Nephron (organoid): ENCODE results near the gene CDC5L.

Experiments
- H3K27ac Mint-ChIP-seq, 3 experiments: 2 replicates each; pipeline ENCODE4 v1.8.0; 2020; ENCODE audit warnings: mixed read lengths in 3 of 3, mild to moderate bottlenecking in 2 of 3, moderate library complexity in 1 of 3
- H3K27me3 Mint-ChIP-seq: 2 replicates; pipeline ENCODE4 v1.8.0; 2021; ENCODE audit warnings: low read depth, mild to moderate bottlenecking, moderate library complexity, mixed read lengths
- H3K36me3 Mint-ChIP-seq: 2 replicates; pipeline ENCODE4 v1.8.0; 2020; ENCODE audit warnings: low read depth, mixed read lengths
- H3K4me1 Mint-ChIP-seq: 2 replicates; pipeline ENCODE4 v1.8.0; 2020; ENCODE audit warnings: mixed read lengths
- H3K4me3 Mint-ChIP-seq, 3 experiments: 2 replicates each; pipeline ENCODE4 v1.8.0; 2020; ENCODE audit warnings: mild to moderate bottlenecking in 3 of 3, mixed read lengths in 3 of 3, moderate library complexity in 2 of 3
- H3K9me3 Mint-ChIP-seq: 2 replicates; pipeline ENCODE4 v1.8.0; 2020; ENCODE audit warnings: mixed read lengths
- TF ChIP-seq, protein P1 (sequence below), 3 experiments: fragments of 200-600 bp; sonication (generic); IDR thresholded peaks; one replicate each; pipeline ENCODE4 v1.5.0; 2021; ENCODE audit warnings: antibody characterized with exemption in 3 of 3; ENCODE audit not compliant: unreplicated experiment in 3 of 3

CDC5L gene

GRCh38 chr6:44478158-44478557 lies 90.7 kb downstream of the CDC5L start:
- H3K9me3 Mint-ChIP-seq, result no peaks in the 10 kb centered on the region
- TF ChIP-seq, protein P1, sequence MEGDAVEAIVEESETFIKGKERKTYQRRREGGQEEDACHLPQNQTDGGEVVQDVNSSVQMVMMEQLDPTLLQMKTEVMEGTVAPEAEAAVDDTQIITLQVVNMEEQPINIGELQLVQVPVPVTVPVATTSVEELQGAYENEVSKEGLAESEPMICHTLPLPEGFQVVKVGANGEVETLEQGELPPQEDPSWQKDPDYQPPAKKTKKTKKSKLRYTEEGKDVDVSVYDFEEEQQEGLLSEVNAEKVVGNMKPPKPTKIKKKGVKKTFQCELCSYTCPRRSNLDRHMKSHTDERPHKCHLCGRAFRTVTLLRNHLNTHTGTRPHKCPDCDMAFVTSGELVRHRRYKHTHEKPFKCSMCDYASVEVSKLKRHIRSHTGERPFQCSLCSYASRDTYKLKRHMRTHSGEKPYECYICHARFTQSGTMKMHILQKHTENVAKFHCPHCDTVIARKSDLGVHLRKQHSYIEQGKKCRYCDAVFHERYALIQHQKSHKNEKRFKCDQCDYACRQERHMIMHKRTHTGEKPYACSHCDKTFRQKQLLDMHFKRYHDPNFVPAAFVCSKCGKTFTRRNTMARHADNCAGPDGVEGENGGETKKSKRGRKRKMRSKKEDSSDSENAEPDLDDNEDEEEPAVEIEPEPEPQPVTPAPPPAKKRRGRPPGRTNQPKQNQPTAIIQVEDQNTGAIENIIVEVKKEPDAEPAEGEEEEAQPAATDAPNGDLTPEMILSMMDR (IDR thresholded peaks at IDR 0.05; ENCODE audit: unreplicated experiment in 3 of 3), result no peak
- no peak overlapping the region for H3K27ac Mint-ChIP-seq
- no peaks in the 10 kb centered on the region for H3K36me3 Mint-ChIP-seq
- H3K27me3 Mint-ChIP-seq, result peaks cover 92% of the 10 kb centered on the region
- no peak overlapping the region for H3K4me3 Mint-ChIP-seq
- H3K4me1 Mint-ChIP-seq, result peaks cover 18% of the 10 kb centered on the region

DNA sequence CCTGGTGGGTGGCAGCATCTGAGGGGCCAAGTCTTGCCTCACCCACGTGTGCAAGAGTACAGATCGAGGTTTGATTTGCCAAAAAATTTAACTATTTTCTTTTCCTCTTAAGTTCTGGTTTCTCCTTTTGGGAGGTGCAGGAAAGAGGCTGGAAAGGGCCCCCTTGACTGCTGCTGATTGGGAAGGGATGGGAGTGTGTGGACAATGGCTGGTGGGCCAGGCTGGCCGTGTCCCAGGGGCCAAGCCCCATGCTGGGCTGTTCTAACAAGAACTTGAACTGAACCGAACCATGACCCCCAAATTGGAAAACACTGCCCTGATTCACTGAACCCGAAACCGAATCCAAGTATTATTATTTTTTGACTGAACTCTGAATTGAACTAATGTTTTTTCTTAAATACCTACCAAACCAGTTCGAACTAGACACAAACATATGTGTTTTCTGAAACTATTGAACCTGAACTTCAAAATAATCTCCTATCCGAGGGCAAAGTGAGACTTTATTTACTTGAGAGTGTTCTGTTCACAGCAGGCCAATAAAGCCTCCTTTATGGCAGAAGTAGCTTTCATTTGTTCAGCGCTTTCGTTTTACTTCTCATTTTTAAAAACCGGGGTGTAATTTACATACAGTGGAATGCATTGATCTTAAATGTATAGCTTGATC lies 91.2 kb downstream of the CDC5L start:
- TF ChIP-seq, protein P1 (IDR thresholded peaks at IDR 0.05; ENCODE audit: unreplicated experiment in 3 of 3), result no peak
- Mint-ChIP-seq H3K27ac (no peak overlapping the region), H3K4me3 (no peak overlapping the region), H3K36me3 (no peaks in the 10 kb centered on the region), H3K9me3 (no peaks in the 10 kb centered on the region), H3K27me3 (peaks cover 89% of the 10 kb centered on the region), H3K4me1 (peaks cover 18% of the 10 kb centered on the region)

- peaks cover 88% of the 10 kb centered on the region for H3K27me3 Mint-ChIP-seq
- no peaks in the 10 kb centered on the region for H3K9me3 Mint-ChIP-seq
- TF ChIP-seq, protein P1 (IDR thresholded peaks at IDR 0.05; ENCODE audit: unreplicated experiment in 3 of 3), result no peak
- no peaks in the 10 kb centered on the region for H3K36me3 Mint-ChIP-seq
- peaks cover 17% of the 10 kb centered on the region for H3K4me1 Mint-ChIP-seq
- peak overlapping the region in 2 of 3 experiments; percentile 37 to 63 for H3K27ac Mint-ChIP-seq
- no peak overlapping the region for H3K4me3 Mint-ChIP-seq
Measured at GRCh38 chr6:44480097-44480541, 92.6 kb downstream of the CDC5L start.

GRCh38 chr6:44481056-44481455 lies 93.5 kb downstream of the CDC5L start:
- Mint-ChIP-seq H3K4me1 (peaks cover 18% of the 10 kb centered on the region), H3K27me3 (peaks cover 89% of the 10 kb centered on the region), H3K9me3 (no peaks in the 10 kb centered on the region), H3K27ac (no peak overlapping the region), H3K4me3 (no peak overlapping the region), H3K36me3 (no peaks in the 10 kb centered on the region)
- TF ChIP-seq, protein P1 (IDR thresholded peaks at IDR 0.05; ENCODE audit: unreplicated experiment in 3 of 3), result no peak

GRCh38 chr6:44481760-44482159 lies 94.3 kb downstream of the CDC5L start:
- Mint-ChIP-seq H3K27me3 (peaks cover 89% of the 10 kb centered on the region), H3K4me1 (peaks cover 24% of the 10 kb centered on the region), H3K9me3 (no peaks in the 10 kb centered on the region), H3K4me3 (no peak overlapping the region), H3K36me3 (no peaks in the 10 kb centered on the region), H3K27ac (no peak overlapping the region)
- TF ChIP-seq, protein P1 (IDR thresholded peaks at IDR 0.05; ENCODE audit: unreplicated experiment in 3 of 3), result no peak
